B cell (primary cell): ENCODE measurements around the gene RSU1.

Experiments
- CTCF ChIP-seq: fragments of 200-600 bp; IDR thresholded peaks from one replicate; pipeline ENCODE4 v1.8.0; 2022; ENCODE audit warnings: antibody characterized with exemption, mild to moderate bottlenecking
- EZH2 ChIP-seq: IDR thresholded peaks from 2 replicates; pipeline ENCODE4 v1.6.1; 2012; ENCODE audit warnings: borderline replicate concordance, low read depth, mild to moderate bottlenecking, moderate library complexity, low read length; ENCODE audit not compliant: insufficient read depth, poor library complexity, severe bottlenecking

DNA sequence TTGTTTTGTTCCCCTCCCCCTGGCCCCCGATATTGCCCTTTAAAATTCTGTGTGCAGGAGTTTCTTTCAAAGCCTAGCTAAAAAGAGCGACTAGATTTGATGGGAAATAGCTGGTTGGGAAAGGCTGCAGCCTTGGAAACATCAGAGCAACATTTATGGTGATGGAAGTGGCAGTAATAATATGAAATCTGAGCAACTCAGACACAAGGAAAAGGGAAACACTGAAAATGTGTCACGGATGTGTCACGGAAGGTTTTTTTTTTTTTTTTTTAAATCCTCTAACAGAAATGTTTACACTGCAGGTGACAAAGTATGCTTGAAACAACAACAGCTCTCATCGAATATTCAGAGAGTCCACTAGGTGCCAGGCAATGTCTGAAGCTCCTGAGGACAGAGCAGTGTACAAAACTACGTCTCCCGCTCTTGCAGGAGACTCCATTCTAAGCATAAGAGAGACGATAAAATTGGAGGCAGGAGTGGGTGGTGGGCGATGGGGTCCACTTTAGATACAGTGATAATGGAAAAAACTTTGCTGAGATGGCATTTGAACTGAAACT lies 143.0 kb downstream of the RSU1 start:
- TF ChIP-seq CTCF, result no peak
- no peak for TF ChIP-seq EZH2
